WTC11 (cell line): ENCODE results near the gene TTC33. TPM values are rescaled to one million over a fixed set of nuclear protein-coding genes. Genes with fewer than 3 reads are reported as not detected.
A peak's percentile ranks its signal among the peaks of the same experiment; 100 is the strongest.

Experiments used
- ATF1 ChIP-seq: sonication (generic); formaldehyde crosslinking; IDR thresholded peaks from 2 replicates; pipeline ENCODE4 v1.8.1; 2023; ENCODE audit warnings: mild to moderate bottlenecking, moderate library complexity, missing genetic modification reagents
- CDX4 ChIP-seq: fragments of 250-450 bp; sonication (Bioruptor Pico); IDR thresholded peaks from 2 replicates; pipeline ENCODE4 v1.9.0; 2021; ENCODE audit warnings: moderate library complexity, mild to moderate bottlenecking, inconsistent platforms, borderline replicate concordance
- E2F1 ChIP-seq: sonication (generic); formaldehyde crosslinking; IDR thresholded peaks from 2 replicates; pipeline ENCODE4 v1.8.0; 2022; ENCODE audit warnings: mild to moderate bottlenecking, missing genetic modification reagents
- ELF4 ChIP-seq: sonication (generic); formaldehyde crosslinking; IDR thresholded peaks from 2 replicates; pipeline ENCODE4 v1.8.1; 2022; ENCODE audit warnings: low read depth, mild to moderate bottlenecking, moderate library complexity, missing genetic modification reagents
- ESRRA ChIP-seq: sonication (generic); formaldehyde crosslinking; IDR thresholded peaks from 2 replicates; pipeline ENCODE4 v1.8.1; 2022; ENCODE audit warnings: mild to moderate bottlenecking, missing genetic modification reagents, borderline replicate concordance
- FOXK1 ChIP-seq: sonication (generic); formaldehyde crosslinking; IDR thresholded peaks from 2 replicates; pipeline ENCODE4 v1.8.0; 2022; ENCODE audit warnings: mild to moderate bottlenecking, moderate library complexity, missing genetic modification reagents
- FOXP4 ChIP-seq: sonication (generic); formaldehyde crosslinking; IDR thresholded peaks from 2 replicates; pipeline ENCODE4 v1.8.0; 2022; ENCODE audit warnings: mild to moderate bottlenecking, missing genetic modification reagents
- GABPB1 ChIP-seq: sonication (generic); formaldehyde crosslinking; IDR thresholded peaks from 2 replicates; pipeline ENCODE4 v1.8.1; 2023; ENCODE audit warnings: mild to moderate bottlenecking, missing genetic modification reagents
- HMGA2 ChIP-seq: fragments of 250-450 bp; sonication (Bioruptor Pico); IDR thresholded peaks from 2 replicates; pipeline ENCODE4 v1.4.0; 2021; ENCODE audit warnings: mild to moderate bottlenecking, moderate library complexity
- HMGXB4 ChIP-seq: sonication (generic); formaldehyde crosslinking; IDR thresholded peaks from 2 replicates; pipeline ENCODE4 v1.8.1; 2023; ENCODE audit warnings: mild to moderate bottlenecking, moderate library complexity, missing genetic modification reagents
- KAT7 ChIP-seq: sonication (generic); formaldehyde crosslinking; IDR thresholded peaks from 2 replicates; pipeline ENCODE4 v1.8.1; 2023; ENCODE audit warnings: missing genetic modification reagents, mild to moderate bottlenecking, borderline replicate concordance
- MXD4 ChIP-seq: fragments of 250-450 bp; sonication (Bioruptor Pico); IDR thresholded peaks from 2 replicates; pipeline ENCODE4 v1.8.0; 2021; ENCODE audit warnings: mild to moderate bottlenecking, moderate library complexity, borderline replicate concordance
- NFE2L1 ChIP-seq: sonication (generic); formaldehyde crosslinking; IDR thresholded peaks from 2 replicates; pipeline ENCODE4 v1.8.1; 2023; ENCODE audit warnings: missing genetic modification reagents
- RORB ChIP-seq: fragments of 250-450 bp; sonication (Bioruptor Pico); IDR thresholded peaks from 2 replicates; pipeline ENCODE4 v1.9.0; 2021; ENCODE audit warnings: mild to moderate bottlenecking
- SMAD4 ChIP-seq: sonication (generic); formaldehyde crosslinking; IDR thresholded peaks from 2 replicates; pipeline ENCODE4 v1.8.0; 2022; ENCODE audit warnings: mild to moderate bottlenecking, missing genetic modification reagents
- SP1 ChIP-seq: sonication (generic); formaldehyde crosslinking; conservative IDR thresholded peaks from 2 replicates; pipeline ENCODE4 v1.8.1; 2022; ENCODE audit warnings: missing genetic modification reagents
- TCF7 ChIP-seq: sonication (generic); formaldehyde crosslinking; IDR thresholded peaks from 2 replicates; pipeline ENCODE4 v1.8.0; 2022; ENCODE audit warnings: mild to moderate bottlenecking, low read depth, missing genetic modification reagents, moderate library complexity
- TEAD1 ChIP-seq: sonication (generic); formaldehyde crosslinking; IDR thresholded peaks from 2 replicates; pipeline ENCODE4 v1.8.0; 2022; ENCODE audit warnings: mild to moderate bottlenecking, missing genetic modification reagents
- TEAD4 ChIP-seq: sonication (generic); formaldehyde crosslinking; IDR thresholded peaks from 2 replicates; pipeline ENCODE4 v1.8.0; 2022; ENCODE audit warnings: mild to moderate bottlenecking, missing genetic modification reagents
- TP53 ChIP-seq: sonication (generic); formaldehyde crosslinking; IDR thresholded peaks from 2 replicates; pipeline ENCODE4 v1.8.1; 2023; ENCODE audit warnings: mild to moderate bottlenecking, missing genetic modification reagents
- ZNF219 ChIP-seq: sonication (generic); formaldehyde crosslinking; IDR thresholded peaks from 2 replicates; pipeline ENCODE4 v1.8.0; 2023; ENCODE audit warnings: missing genetic modification reagents, mild to moderate bottlenecking, borderline replicate concordance
- ZNF232 ChIP-seq: sonication (generic); formaldehyde crosslinking; IDR thresholded peaks from 2 replicates; pipeline ENCODE4 v1.8.0; 2022; ENCODE audit warnings: mild to moderate bottlenecking, missing genetic modification reagents
- ZNF263 ChIP-seq: sonication (generic); formaldehyde crosslinking; IDR thresholded peaks from 2 replicates; pipeline ENCODE4 v1.8.1; 2022; ENCODE audit warnings: low read depth, mild to moderate bottlenecking, moderate library complexity, missing genetic modification reagents
- ZNF317 ChIP-seq: sonication (generic); formaldehyde crosslinking; IDR thresholded peaks from 2 replicates; pipeline ENCODE4 v1.8.1; 2023; ENCODE audit warnings: low read depth, mild to moderate bottlenecking, moderate library complexity, missing genetic modification reagents, borderline replicate concordance
- total RNA-seq: library from RNA; stranded (reverse); gene quantifications from 3 replicates; pipeline ENCODE4 v1.2.3, GENCODE V29; 2021
- TF ChIP-seq, protein P1 (sequence below): sonication (generic); formaldehyde crosslinking; IDR thresholded peaks from 2 replicates; pipeline ENCODE4 v1.8.1; 2023; ENCODE audit warnings: mild to moderate bottlenecking, missing genetic modification reagents, borderline replicate concordance
- TF ChIP-seq, protein P2 (sequence below): sonication (generic); formaldehyde crosslinking; IDR thresholded peaks from 2 replicates; pipeline ENCODE4 v1.8.0; 2022; ENCODE audit warnings: mild to moderate bottlenecking, missing genetic modification reagents
- TF ChIP-seq, protein P3 (sequence below): fragments of 250-450 bp; sonication (Bioruptor Pico); IDR thresholded peaks from 2 replicates; pipeline ENCODE4 v1.9.0; 2021; ENCODE audit warnings: mild to moderate bottlenecking
- TF ChIP-seq, protein P4 (sequence below): sonication (generic); formaldehyde crosslinking; IDR thresholded peaks from 2 replicates; pipeline ENCODE4 v1.8.1; 2022; ENCODE audit warnings: low read depth, missing genetic modification reagents, borderline replicate concordance

TTC33 gene
- total RNA-seq, 1 experiment from 2014 or later: 9.2 TPM

DNA sequence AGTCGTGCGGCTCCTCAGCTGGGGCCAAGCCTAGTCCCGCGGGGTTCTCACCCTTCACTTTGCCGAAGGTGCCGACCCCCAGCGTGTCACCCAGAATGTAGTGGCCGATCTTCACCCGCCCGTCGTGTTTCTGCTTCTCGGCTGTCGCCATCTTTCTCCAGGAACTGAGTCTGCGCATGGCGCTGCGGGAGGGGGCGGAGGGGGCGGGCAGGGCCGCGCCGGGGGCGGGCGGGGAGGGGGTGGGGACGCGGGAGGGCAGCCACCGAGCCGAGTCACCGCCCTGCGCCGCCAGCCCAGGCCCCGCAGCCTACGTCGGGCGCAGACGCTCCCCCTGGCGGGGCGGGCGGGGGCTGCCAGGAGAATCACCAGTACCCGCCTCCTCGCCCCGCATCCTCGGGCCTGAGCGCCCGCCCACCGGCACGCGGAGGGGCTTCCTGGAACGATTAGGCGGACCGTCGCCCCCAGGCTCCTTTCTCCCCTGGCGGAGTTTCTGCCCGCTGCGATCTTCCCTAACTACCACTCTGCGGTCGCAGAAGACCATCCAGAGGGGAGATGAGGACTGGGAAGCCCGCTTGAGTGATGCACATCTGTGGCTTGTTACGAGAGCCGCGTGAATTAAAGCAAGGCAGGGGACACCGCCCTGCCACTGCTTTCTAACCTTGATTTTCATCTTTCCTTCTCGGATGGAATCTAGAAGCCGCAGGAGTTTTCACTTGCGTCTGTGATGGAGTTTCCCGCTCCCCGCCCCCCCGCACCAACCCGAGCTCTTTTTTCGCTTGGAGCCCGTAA, 42.4 kb upstream of the TTC33 start, which contains the start of gene PRKAA1 (continued):
- TF ChIP-seq TEAD4 (no peak), SP1 (CRISPR knock-in tag) (peak; percentile 59), ZNF263 (CRISPR knock-in tag) (no peak), NFE2L1 (no peak), ATF1 (no peak), FOXK1 (CRISPR knock-in tag) (0 out of 2 replicates have a peak, but pooled peaks have one; percentile 31), SMAD4 (no peak), HMGXB4 (CRISPR knock-in tag) (no peak; the same call in none of the 2 replicates), ZNF317 (CRISPR knock-in tag) (no peak), MXD4 (CRISPR knock-in tag) (no peak), E2F1 (CRISPR knock-in tag) (0 out of 2 replicates have a peak, but pooled peaks have one; percentile 22), ZNF219 (CRISPR knock-in tag) (no peak), TCF7 (CRISPR knock-in tag) (no peak), ESRRA (CRISPR knock-in tag) (no peak), CDX4 (no peak), ZNF232 (no peak), KAT7 (CRISPR knock-in tag) (no peak), ELF4 (CRISPR knock-in tag) (no peak), TP53 (CRISPR knock-in tag) (no peak), GABPB1 (peak; percentile 20; the same call in 1 of the 2 replicates), HMGA2 (CRISPR knock-in tag) (no peak), RORB (CRISPR knock-in tag) (no peak), TEAD1 (CRISPR knock-in tag) (no peak; the same call in 1 of the 2 replicates), FOXP4 (CRISPR knock-in tag) (no peak)
- TF ChIP-seq, protein P1, sequence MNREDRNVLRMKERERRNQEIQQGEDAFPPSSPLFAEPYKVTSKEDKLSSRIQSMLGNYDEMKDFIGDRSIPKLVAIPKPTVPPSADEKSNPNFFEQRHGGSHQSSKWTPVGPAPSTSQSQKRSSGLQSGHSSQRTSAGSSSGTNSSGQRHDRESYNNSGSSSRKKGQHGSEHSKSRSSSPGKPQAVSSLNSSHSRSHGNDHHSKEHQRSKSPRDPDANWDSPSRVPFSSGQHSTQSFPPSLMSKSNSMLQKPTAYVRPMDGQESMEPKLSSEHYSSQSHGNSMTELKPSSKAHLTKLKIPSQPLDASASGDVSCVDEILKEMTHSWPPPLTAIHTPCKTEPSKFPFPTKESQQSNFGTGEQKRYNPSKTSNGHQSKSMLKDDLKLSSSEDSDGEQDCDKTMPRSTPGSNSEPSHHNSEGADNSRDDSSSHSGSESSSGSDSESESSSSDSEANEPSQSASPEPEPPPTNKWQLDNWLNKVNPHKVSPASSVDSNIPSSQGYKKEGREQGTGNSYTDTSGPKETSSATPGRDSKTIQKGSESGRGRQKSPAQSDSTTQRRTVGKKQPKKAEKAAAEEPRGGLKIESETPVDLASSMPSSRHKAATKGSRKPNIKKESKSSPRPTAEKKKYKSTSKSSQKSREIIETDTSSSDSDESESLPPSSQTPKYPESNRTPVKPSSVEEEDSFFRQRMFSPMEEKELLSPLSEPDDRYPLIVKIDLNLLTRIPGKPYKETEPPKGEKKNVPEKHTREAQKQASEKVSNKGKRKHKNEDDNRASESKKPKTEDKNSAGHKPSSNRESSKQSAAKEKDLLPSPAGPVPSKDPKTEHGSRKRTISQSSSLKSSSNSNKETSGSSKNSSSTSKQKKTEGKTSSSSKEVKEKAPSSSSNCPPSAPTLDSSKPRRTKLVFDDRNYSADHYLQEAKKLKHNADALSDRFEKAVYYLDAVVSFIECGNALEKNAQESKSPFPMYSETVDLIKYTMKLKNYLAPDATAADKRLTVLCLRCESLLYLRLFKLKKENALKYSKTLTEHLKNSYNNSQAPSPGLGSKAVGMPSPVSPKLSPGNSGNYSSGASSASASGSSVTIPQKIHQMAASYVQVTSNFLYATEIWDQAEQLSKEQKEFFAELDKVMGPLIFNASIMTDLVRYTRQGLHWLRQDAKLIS (CRISPR knock-in tag): no peak
- TF ChIP-seq, protein P2, sequence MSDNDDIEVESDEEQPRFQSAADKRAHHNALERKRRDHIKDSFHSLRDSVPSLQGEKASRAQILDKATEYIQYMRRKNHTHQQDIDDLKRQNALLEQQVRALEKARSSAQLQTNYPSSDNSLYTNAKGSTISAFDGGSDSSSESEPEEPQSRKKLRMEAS (CRISPR knock-in tag): peak; percentile 74
- TF ChIP-seq, protein P3, sequence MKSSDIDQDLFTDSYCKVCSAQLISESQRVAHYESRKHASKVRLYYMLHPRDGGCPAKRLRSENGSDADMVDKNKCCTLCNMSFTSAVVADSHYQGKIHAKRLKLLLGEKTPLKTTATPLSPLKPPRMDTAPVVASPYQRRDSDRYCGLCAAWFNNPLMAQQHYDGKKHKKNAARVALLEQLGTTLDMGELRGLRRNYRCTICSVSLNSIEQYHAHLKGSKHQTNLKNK: no peak
- TF ChIP-seq, protein P4, sequence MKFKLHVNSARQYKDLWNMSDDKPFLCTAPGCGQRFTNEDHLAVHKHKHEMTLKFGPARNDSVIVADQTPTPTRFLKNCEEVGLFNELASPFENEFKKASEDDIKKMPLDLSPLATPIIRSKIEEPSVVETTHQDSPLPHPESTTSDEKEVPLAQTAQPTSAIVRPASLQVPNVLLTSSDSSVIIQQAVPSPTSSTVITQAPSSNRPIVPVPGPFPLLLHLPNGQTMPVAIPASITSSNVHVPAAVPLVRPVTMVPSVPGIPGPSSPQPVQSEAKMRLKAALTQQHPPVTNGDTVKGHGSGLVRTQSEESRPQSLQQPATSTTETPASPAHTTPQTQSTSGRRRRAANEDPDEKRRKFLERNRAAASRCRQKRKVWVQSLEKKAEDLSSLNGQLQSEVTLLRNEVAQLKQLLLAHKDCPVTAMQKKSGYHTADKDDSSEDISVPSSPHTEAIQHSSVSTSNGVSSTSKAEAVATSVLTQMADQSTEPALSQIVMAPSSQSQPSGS (CRISPR knock-in tag): no peak
